CD1c-positive myeloid dendritic cell (primary cell): ENCODE results near the gene DNAJB4.
"Not testable (repeated sequence)": the region's sequence is repeated elsewhere in the genome, so short reads cannot be mapped to it uniquely, and the experiment has no call there.

Experiments
- DNase-seq: peaks from one replicate; pipeline ENCODE4 v3.0.0-alpha.2; 2016; ENCODE audit errors: extremely low spot score

The DNAJB4 gene

DNA sequence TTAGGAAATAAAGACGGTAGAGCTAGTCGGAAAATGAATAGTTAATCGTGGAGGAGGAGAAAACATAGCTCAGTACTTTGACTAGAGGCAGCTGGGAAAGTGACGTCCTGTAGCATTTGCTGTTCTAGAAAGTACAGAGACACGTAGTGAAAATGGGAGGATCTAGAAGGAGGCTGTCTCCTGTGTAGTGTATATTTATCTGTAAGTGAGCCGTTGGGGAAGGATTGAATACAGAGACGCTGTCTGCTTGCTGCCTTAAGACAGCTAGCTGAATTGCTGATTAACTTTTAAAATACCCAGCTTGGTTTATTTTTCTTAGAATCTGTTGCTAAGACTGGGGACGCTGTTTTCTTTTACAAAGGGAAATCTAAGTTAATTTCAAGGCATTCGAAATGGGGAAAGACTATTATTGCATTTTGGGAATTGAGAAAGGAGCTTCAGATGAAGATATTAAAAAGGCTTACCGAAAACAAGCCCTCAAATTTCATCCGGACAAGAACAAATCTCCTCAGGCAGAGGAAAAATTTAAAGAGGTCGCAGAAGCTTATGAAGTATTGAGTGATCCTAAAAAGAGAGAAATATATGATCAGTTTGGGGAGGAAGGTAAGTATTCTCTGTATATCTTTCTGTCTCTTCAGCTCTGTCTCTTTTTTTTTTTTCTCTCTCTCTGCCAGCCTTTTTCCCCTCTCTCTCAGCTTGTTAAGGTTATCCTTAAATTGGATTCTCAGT, at the start of gene DNAJB4:
TSS of gene DNAJB4 (plus strand) at position 221 of the 729 bp plus-strand sequence. CDS start at position 393, 172 bp downstream.
- peak; percentile 95 for DNase-seq

- no peak for DNase-seq
Measured at GRCh38 chr1:77955709-77956108, 49.0 kb upstream of the DNAJB4 start.

GRCh38 chr1:77956464-77956863, 48.3 kb upstream of the DNAJB4 start:
- DNase-seq, result no peak

GRCh38 chr1:77958391-77958790, 46.3 kb upstream of the DNAJB4 start:
- DNase-seq, result no peak

DNA sequence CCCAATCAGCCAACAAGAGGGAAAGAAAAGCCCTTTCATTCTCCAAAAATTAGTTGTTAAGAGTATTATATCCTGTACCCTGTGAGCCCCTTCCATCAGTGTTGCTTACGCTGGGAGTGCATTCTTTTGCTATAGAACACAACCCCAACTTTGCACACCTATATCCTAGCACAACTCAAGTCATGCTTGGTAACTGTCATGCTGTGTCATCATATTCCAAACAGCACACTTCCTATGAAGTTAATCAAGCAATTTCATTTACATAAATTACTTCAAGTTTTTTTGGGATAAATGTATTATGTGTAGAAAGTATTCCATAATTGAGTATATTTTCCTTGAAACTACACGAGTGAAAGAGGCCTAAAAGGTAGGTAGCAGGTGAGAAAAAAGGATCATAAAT, 45.9 kb upstream of the DNAJB4 start:
- no peak for DNase-seq

- no peak for DNase-seq
Measured at GRCh38 chr1:77961392-77961791, 43.3 kb upstream of the DNAJB4 start.

GRCh38 chr1:77966291-77966690, 38.4 kb upstream of the DNAJB4 start:
- DNase-seq, result no peak

GRCh38 chr1:77970192-77970591, 34.5 kb upstream of the DNAJB4 start:
- no peak for DNase-seq

DNA sequence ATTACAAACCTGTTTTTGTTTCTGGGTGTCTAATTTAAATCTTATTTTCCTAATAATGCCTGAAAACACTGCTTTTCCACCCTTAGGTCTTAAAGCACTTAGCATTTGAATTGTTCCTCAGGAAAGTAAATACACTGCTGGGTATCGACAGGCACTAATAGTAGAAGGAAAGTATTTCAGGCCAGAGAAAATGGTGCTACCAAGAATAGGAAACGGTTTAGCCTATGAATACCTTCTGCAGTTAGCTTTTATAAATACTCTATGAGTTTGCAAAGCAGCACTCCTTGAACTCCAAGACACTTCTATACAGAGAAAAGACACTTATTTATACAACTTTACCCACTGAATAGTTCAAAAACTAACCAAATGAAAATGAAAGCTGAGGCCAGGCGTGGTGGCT, 32.7 kb upstream of the DNAJB4 start:
- no peak for DNase-seq

GRCh38 chr1:77975386-77975785, 29.4 kb upstream of the DNAJB4 start:
- DNase-seq, result no peak

- no peak for DNase-seq
Measured at GRCh38 chr1:77975907-77976306, 28.8 kb upstream of the DNAJB4 start.

DNA sequence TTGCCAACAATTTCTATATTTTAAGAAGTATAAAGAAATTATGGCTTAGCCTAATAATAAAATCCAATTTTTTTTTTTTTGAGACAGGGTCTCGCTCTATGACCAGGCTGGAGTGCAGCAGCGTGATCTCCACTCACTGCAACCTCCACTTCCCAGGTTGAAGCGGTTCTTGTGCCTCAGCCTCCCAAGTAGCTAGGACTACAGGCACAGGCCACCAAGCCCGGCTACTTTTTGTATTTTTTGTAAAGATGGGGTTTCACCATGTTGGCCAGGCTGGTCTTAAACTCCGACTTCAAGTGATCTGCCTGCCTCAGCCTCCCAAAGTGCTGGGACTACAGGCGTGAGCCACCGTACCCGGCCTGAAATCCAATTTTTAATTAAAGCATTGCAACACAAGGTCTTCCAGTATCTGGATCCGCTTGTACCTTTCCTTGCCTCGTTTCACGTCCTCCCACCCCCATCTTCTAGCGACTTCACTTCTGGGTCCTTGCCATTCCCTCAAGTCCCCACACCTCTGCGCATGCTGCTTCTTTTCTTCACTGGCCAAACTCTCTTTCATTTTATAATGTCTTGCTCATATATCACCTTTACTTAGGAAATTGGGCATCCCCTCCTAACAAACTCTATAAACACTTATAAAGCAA, 28.2 kb upstream of the DNAJB4 start:
- no peak for DNase-seq

GRCh38 chr1:77977989-77978292, 26.8 kb upstream of the DNAJB4 start:
- no peak for DNase-seq

DNA sequence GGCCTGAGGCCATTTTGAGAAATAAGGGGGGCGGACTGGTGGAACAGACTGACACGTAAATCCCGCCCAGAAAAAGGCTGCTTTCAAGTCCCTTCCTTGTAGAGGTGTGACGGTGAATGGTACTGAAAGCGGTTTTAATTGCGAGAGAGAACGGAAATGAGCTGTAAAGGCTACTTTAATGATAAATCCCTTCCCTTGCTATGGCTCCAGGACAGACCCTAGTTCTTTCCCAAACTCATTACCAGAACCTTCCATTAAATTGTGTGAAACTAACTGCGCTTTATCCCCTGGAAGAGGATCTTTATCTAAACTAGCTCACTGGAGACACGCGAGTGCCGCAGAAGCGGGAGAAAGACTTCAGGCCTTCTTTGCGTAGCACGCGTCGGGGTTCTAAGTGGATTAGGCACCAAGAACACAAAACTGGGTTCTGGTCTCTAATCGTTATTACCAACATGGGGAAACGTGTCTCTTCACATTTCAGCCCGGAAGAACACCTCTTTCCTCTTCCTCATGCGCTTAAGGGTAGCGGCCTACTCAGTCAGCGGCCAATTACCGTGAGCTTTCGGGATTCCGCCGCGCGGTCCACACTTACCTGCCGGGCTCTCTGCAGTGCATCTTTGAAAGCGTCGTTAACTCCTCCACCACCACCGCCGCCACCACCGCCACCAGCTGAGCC, 26.3 kb upstream of the DNAJB4 start:
- DNase-seq, result peak; percentile 94

GRCh38 chr1:77978969-77979876, 25.5 kb upstream of the DNAJB4 start, which contains the start of gene FUBP1:
FUBP1 (minus strand) TSS chr1:77979072; CDS start chr1:77979004, 68 bp downstream.
- DNase-seq, result peak; percentile 100

GRCh38 chr1:77983352-77983996, 21.3 kb upstream of the DNAJB4 start:
- DNase-seq, result not testable (repeated sequence)

DNA sequence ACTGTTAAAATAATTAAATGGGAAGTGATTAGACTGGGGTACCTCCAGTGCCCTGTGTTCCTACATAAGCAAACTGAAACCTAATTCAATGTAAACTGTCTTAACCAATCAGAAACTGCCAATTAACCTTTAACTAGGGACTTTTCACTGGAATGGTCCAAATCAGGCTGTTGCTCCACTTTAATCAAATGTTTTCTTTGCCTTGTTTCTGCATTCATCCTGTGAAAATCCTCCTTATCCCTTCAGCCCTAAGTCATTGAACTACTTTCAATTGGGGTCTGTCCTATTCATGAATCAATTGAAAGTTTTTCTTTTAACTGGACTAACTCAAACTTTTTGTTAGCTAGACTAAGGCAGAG, 20.8 kb upstream of the DNAJB4 start:
- DNase-seq, result no peak

DNA sequence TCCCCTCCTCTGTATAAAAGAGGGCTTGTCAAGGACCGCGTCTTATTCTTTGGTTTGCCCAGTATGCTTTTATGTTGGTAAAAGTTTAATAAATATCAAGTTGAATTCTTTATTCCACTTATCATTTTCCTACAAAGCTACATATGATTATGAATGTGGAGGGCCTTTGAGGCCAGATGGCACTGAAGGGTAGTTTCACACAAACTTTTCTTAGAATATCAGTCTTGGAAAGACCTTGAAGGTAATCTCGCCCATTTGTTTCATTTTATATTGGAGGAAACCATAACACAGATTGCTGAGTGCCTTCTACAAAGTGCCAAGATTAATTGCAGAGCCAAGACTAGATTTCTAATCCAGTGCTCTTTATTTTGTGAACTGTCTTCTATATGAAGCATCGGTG, 20.1 kb upstream of the DNAJB4 start:
- DNase-seq, result no peak

- DNase-seq, result no peak
Measured at GRCh38 chr1:77986810-77987209, 17.9 kb upstream of the DNAJB4 start.

- no peak for DNase-seq
Measured at GRCh38 chr1:77987919-77988318, 16.8 kb upstream of the DNAJB4 start.

DNA sequence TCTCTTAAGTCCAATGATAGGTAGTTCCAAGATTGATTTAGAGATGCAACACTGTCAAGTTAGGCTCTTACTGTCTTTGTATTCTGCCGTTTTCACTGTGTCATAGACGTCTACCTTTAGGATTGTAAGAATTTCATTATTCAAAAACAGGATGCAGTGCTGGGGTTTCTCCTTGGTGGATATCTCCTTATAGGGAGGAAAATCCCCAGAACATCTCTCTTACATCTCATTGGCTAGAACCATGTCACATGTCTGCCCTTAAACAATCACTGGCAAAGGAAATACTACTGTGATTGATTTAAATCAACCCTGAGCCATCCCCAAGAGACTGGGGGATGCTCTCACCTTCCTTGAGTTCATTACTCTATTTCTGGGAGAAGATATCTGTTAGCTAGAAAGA, 15.0 kb upstream of the DNAJB4 start:
- DNase-seq, result no peak
